Peyer's patch (tissue), 4 donors: Measurements from ENCODE around the gene LHX3.

ENCODE experiments used
- CTCF ChIP-seq, 6 experiments: fragments of 450-650 bp in 4 of 6; fragments of 200-600 bp in 2 of 6; sonication (generic) in 1 of 6; IDR thresholded peaks; one replicate each; pipeline ENCODE4 v1.5.1; 2017 to 2019; ENCODE audit warnings: antibody characterized with exemption in 6 of 6, mild to moderate bottlenecking in 3 of 6, moderate library complexity in 1 of 6
- POLR2A ChIP-seq, 2 donors: fragments of 450-650 bp; IDR thresholded peaks; one replicate each; pipeline ENCODE4 v1.5.1; 2017; ENCODE audit warnings: antibody characterized with exemption in 2 of 2, mild to moderate bottlenecking in 2 of 2, moderate library complexity in 2 of 2

- TF ChIP-seq POLR2A (IDR thresholded peaks at IDR 0.05), result no peak
- TF ChIP-seq CTCF (IDR thresholded peaks at IDR 0.05), result no peak
Observed at GRCh38 chr9:136202454-136203407, 2.2 kb downstream of the LHX3 start.
